ENCODE data around the gene GLYATL3. TPM values are rescaled to one million over a fixed set of nuclear protein-coding genes. Genes with fewer than 3 reads are reported as not detected.
A peak's percentile ranks its signal among the peaks of the same experiment; 100 is the strongest.

Gene GLYATL3
- total RNA-seq, 1 experiment from 2014 or later = not detected

DNA sequence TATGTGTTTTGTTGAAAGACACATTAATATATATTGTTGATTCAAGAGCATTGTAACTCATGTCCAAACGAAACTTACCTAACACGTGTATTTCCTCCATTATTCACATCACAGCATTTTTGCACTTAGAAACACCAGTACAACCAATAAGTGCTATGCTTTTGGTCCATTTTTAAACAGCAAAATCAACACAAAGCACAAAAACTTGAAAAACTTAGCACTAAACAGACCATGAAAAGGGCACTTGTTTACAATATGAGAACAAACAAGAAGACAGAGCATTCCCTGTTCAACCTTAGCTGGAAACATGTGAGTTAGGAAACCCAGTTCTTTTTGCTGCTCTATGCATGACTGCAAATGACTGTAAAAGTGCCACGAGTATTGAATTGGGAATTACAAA, 9.6 kb downstream of the GLYATL3 start:
- in situ Hi-C loops (cut with HindIII; ENCODE audit: low sequenced_read_pairs) = no loop called here
- no peak for DNase-seq (ENCODE audit: low spot score)

DNA sequence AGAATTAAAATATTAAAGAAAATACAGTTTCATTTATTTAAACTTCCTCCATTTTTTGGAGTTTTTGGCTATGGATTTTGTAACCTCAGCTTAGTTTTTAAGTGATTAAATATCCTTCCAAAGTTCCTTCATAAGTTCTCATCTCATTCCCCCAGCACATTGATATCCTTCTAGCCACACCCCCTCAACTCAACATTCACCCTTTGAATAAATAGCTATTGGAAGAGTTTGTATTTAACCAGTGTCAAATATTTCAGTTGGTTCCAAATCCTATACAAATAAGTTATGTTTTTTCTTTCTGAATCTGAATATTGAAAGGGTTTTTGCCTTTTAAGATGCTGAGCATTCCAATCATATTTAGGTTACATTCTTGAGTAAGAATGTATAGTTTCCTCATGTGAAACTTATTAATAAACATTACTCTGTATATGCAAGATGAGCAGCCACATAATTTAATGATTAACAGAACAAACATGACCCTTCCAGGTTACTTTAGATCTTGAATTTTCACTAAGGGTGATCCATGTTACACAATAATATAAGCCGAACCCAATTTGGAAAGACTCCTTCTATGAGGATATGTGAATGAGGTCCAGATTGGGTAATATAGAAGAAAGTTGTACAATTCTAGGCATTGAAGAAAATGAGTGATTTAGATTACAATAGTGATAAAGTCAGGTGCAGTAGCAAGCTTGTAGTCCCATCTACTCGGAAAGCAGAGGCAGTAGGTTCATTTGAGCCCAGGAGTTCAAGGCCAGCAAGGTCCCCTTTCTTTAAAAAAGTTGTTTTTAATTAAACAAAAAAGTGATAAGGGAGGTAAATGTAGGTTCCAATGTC, 13.6 kb downstream of the GLYATL3 start:
- no peak for DNase-seq (ENCODE audit: low spot score)
- in situ Hi-C loops (cut with HindIII; ENCODE audit: low sequenced_read_pairs) = no loop called here

DNA sequence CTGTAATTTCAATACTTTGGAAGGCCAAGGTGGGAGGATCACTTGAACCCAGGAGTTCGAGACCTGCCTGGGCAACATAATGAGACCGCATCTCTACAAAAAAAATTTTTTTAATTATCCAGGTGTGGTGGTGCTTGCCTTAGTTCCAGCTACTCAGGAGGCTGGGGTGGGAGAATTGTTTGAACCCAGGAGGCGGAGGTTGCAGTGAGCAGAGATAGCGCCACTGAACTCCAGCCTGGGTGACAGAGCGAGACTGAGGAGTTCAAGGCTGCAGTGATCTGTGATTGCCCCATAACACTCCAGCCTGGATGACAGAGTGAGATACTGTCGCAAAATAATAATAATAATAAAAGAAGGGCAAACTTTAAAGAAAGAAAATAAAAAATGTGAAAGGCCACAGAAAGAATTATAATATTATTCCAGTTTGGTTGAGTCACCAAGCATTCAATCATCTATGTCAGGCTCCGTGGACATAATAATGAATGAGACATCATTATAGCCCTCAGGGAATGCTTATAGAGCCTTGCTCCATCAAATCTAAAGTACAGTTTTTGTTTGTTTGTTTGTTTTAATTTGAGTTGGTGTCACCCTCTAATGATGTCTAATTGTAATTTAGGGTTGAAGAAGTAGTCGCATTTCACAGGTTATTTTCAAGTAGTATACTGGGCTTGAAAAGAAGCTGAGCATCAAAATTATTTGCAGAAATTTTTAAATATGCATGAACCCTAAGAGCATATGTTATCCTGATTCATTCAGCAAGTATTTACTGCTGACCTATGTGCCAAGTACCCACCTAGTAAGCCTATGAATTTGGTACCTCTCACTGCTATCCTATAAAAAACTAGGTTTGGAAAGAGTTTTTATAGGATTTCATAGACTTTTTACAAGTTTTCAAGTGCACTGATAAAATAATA, 15.1 kb downstream of the GLYATL3 start:
- in situ Hi-C loops (cut with HindIII; ENCODE audit: low sequenced_read_pairs) = no loop called here
- no peak for DNase-seq (ENCODE audit: low spot score)

DNA sequence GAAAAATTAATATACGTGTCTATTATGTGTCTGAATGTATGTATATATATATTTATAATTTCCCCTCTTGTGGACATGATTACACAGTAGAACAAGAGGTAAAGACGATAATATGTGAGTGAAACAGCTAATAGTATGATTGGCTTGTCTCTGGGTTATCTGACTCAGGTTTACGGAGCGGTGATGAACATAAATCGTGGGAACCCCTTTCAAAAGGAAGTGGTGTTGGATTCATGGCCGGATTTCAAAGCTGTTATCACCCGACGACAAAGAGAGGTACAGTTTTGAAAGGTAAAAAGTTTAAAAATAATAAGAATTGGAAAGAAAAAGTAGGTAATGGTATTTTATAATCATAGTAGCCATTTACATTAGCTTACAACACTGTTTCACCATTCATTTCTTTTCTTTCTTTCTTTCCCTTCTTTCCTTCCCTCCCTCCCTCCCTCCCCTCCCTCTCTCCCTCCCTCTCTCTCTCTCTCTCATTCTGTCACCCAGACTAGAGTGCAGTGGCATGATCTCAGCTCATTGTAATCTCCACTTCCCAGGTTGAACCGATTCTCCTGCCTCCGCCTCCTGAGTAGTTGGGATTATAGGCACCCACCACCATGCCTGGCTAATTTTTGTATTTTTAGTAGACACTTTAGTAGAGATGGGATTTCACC, 15.9 kb downstream of the GLYATL3 start:
- no peak for DNase-seq (ENCODE audit: low spot score)
- in situ Hi-C loops (cut with HindIII; ENCODE audit: low sequenced_read_pairs) = no loop called here

DNA sequence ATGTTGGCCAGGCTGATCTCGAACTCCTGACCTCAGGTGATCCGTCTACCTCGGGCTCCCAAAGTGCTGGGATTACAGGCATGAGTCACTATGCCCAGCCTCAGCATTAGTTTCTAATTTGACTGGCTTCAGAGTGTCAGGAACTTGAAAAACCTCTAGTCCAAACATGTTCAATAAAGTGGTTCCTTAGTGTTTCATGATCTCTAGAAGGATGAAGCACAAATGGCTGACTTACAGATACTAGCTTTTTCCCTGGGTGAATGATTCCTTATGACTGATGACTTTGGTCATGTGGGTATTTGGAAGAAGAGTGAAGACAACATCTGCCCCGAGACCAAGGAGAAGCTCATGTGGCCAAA, 16.4 kb downstream of the GLYATL3 start:
- no peak for DNase-seq (ENCODE audit: low spot score)
- in situ Hi-C loops (cut with HindIII; ENCODE audit: low sequenced_read_pairs) = no loop called here

DNA sequence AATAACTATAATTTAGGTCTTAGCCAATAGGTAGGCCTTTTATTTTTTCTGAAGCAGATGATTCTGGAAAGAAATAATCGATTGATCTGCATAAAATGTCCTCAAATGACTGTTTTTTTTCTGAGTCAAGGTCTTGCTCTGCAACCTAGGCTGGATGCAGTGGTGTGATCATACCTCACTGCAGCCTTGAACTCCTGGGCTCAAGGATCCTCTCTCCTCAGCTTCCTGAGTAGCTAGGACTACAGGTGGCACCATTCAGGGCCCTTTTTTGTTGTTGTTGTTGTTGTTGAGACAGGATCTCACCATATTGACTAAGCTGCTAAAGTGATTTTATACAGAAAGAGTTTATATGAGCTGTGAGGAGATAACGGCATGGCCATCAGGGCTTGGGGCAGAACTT, 18.2 kb downstream of the GLYATL3 start:
- in situ Hi-C loops (cut with HindIII; ENCODE audit: low sequenced_read_pairs) = no loop called here
- DNase-seq (ENCODE audit: low spot score) = no peak

DNA sequence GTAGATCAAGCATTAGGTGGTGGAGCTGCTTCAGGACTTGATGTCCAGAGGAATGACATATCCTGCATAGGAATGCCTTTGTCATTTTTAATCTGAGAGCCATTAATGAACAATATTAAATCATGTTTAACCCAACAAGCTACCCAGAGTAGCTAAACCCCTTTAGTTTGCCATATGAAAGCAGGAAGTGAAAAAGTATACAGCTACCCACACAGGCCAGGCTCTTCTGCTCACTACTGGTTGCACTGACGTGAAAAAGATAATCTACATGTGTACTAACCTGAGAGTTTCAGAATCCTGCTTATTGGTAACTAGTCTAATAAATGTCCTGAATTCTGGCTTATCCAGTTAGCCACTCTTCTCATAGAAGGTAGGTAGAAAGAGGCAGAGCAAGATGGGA, 19.9 kb downstream of the GLYATL3 start:
- in situ Hi-C loops (cut with HindIII; ENCODE audit: low sequenced_read_pairs) = no loop called here

DNA sequence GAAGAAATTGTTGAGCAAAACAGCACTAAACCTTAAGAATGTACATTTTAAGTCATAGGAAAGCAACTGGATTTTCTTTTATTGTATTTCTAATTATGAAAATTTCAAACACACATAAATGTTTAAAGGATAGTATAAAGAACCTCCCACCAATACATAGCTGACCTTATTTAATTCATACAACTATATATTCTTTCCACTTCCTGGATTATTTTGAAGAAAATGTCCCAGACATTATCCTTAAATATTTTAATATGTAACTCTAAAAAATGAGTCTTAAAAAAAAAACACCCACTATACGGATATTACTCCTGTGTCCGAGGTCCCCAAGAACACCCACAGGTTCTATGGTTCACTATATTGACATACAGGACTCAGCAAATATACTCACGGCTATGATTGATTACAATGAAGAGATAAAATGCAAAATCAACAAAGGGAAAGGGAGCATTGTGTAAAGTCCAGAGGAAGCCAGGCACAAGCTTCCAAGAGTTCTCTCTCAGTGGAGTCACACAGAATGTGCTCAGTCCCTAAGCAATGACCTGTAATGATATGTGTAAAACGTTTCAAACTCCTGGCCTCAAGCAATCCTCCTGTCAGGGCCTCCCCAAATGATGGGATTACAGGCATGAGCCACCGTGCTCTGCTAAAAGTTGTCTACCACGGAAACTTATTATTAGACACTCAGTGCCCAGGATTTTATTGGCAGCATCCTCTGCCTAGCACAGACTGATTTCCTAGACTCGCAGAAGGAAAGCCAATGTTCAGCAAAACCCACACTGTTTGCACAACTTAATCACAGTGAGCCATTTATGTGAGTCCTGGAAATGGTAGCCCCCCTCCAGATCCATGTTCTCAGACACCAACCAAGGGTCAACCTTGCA, 23.2 kb downstream of the GLYATL3 start:
- in situ Hi-C loops (cut with HindIII; ENCODE audit: low sequenced_read_pairs) = no loop called here
- DNase-seq (ENCODE audit: low spot score) = no peak

More for the DNA sequence above, 19.9 kb downstream of the GLYATL3 start:
- DNase-seq (ENCODE audit: low spot score) = no peak

DNA sequence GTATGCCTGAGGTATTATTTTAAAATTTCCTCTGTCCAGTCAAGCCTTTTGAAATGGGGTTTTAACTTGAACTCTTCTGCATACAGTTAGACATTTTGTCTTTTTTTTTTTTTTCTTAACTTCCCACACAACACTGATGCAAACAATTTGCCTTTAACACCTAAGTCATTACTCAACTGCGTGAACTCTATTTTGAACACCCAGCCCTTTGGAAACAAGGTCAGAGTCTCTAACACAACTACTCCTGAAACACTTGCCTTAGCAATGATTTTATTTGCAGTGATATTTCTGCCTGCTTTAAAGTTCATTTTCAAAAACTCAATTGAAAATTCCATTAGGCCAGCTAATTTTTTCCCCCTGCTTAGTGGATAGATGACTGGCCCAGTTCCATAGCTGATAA, 24.2 kb downstream of the GLYATL3 start:
- in situ Hi-C loops (cut with HindIII; ENCODE audit: low sequenced_read_pairs) = no loop called here
- no peak for DNase-seq (ENCODE audit: low spot score)

DNA sequence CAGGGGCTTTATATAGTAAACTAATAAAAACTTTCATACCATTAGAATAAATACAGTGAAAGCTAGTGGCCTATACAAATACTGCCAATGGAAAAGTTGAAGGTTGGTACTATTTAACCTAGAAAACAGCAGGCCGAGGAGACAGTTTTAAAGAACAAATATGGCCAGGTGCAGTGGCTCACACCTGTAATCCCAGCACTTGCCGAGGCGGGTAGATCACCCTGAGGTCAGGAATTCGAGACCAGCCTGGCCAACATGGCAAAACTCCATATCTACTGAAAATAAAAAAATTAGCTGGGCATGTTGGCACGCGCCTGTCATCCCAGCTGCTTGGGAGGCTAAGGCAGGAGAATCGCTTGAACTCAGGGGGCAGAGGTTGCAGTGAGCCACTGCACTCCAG, 24.8 kb downstream of the GLYATL3 start:
- DNase-seq (ENCODE audit: low spot score) = no peak
- in situ Hi-C loops (cut with HindIII; ENCODE audit: low sequenced_read_pairs) = no loop called here

DNA sequence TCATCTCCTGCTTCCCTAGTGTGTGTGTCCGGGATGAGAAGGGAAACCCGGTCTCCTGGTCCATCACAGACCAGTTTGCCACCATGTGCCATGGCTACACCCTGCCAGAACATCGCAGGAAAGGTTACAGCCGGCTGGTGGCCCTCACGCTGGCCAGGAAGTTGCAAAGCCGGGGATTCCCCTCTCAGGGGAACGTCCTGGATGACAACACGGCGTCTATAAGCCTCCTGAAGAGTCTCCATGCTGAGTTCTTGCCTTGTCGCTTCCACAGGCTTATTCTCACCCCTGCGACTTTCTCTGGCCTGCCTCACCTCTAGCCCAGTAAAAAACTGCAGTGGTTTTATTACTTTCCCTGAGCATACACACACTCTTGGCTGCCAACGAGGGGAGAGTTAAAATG, 26.9 kb downstream of the GLYATL3 start:
- in situ Hi-C loops (cut with HindIII; ENCODE audit: low sequenced_read_pairs) = no loop called here
- no peak for DNase-seq (ENCODE audit: low spot score)

DNA sequence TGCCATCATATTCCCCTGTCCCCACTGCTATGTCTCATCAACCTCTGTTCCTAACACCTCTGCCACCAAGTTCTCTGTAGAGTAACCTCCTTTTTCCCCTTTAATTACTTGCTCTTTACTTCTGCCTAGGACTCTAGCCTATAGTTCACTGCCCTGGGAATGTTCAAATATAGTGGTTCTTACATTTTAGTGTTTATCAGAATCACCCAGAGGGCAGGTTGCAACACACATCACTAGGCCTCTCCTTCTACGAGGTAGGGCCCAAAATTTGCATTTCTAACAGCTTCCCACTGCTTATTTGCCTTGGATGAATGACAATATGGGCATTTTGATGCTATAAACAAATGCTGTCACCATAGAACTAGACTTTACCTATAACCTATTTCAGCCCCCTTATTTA, 27.6 kb downstream of the GLYATL3 start:
- DNase-seq (ENCODE audit: low spot score) = no peak
- in situ Hi-C loops (cut with HindIII; ENCODE audit: low sequenced_read_pairs) = no loop called here

DNA sequence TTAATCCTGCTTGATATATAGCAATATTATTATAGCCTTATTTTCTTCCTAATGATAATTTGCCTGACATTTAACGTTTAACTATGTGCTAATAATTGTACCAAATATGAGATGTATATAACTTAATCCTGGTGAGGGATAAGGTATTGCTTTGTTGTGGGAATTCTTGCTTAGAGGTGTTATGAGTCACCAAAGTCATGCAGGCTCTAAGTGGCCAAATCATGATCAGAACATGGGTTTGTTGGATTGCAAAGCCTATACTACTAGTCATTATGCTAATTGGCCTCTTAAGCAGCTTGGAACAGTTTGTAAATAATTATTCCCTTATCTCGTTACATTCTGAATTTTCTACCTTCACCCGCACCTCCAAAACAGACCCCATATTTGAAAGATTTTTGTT, 28.8 kb downstream of the GLYATL3 start:
- no peak for DNase-seq (ENCODE audit: low spot score)
- in situ Hi-C loops (cut with HindIII; ENCODE audit: low sequenced_read_pairs) = no loop called here

DNA sequence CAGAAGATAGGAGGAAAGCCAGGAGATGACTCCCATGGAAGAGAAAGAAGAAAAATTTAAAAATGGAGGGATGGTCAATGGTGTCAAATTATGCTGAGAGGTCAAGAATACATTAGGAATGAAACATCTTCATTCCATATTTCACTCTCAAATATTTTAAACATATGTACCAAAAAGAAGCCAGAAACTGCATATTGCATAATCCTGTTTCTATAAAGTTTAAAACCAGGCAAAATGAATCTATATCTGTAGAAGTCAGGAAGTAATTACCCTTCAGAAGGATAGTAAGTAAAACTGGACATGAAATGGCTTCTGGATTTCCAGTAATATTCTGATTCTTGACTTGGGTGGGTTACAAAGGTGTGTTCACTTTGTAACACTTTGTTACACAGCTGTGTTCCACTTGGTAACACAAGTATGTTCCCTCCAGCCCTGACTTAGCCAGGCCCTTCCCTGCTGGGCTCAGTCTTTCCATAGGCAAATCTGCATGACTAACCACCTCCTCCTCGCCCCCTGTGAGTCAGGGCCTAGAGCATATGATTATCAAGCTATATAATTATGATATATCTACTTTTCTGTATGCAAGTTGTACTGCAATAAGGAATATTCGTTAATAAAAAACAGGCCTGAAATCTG, 30.5 kb downstream of the GLYATL3 start:
- DNase-seq (ENCODE audit: low spot score) = no peak
- in situ Hi-C loops (cut with HindIII; ENCODE audit: low sequenced_read_pairs) = no loop called here

DNA sequence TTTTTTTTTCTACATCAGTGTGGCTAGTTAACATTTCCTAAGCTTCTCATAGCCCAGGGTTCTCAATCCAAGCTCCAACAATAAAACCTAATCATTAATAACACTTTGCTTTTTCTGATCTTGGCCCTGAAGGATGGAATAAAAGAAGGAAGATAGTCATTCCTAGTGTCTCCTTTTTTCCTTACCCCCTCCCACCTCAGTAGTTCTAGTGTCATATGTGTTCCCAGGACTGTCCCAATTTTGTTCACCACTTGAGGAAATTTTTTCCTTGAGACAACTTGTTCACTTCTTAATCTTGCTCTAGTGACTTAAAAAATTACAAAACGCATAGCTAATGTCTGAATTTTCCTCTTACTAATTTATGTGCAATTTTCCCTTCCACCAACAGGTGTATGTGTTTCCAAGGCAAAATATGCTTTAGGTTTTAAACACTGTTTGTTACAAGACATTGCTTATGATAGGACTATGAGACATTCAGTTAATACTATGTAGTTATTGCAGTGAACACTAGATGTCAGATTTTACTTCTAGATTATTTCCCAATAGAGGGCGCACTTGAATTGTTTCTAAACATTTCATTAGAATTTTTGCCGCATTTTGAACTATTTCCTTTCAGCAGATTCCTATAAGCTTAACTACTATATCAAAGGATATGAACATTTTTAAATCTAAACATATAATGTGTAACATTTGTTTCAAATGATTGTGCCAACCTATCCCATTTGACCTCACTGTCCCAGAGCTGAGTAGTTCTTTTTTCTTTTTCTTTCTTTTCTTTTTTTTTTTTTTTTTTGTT, 32.2 kb downstream of the GLYATL3 start:
- DNase-seq (ENCODE audit: low spot score) = peak; percentile 57
- in situ Hi-C loops (cut with HindIII; ENCODE audit: low sequenced_read_pairs) = no loop called here

DNA sequence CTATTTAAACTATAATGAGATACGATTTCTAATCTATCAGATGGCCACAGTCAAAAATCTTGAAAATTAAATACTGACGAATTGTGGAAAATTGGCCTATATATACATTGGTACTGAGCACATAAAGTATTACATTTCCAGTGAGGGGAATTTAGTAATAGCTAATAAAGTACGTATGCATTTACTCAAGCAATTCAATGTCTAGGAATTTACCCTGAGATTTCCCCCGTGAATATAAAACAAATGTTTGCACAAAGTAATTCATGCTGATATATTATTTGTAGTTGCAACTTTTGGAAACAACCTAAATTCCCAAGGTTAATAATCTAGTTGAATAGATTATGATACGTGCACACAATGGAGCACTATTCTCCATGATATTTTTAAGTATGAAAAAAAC, 36.1 kb downstream of the GLYATL3 start:
- no peak for DNase-seq (ENCODE audit: low spot score)
- in situ Hi-C loops (cut with HindIII; ENCODE audit: low sequenced_read_pairs) = no loop called here

DNA sequence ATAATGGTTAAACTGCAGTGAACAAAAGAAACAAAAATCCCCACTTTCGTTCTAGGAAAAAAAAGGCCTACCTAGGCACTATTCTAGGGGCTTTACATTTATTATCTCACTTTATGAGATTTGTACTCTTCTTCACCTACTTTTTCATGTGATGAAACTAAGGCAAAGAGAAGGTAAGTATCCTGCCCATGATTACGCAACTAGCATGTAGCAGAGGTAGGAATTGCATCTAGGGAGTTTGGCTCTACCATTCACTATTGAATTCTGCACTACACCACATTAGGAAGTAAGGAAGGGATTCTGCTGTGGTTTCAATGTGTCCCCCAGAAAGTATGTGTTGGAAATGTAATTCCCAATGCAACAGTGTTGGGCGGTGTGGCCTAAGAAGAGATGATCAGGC, 39.4 kb downstream of the GLYATL3 start:
- no peak for DNase-seq (ENCODE audit: low spot score)
- in situ Hi-C loops (cut with HindIII; ENCODE audit: low sequenced_read_pairs) = no loop called here

DNA sequence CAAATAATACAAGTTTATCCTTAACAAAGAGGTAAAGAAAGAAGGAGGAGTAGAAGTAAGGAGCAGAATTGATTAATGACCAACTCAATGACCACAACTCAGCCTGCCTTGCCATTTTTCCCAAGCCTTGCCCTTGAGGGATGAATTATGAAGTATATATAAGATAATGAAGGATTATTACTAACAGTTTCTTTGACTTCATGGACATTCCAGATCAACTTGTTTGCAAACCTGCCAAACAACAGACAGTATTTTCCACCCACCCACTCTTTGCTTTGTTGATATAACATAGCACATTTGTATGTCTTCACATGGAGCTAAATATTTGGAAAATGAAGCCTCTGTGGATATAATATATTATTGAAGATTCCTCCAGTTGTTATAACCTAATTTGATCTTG, 40.9 kb downstream of the GLYATL3 start:
- in situ Hi-C loops (cut with HindIII; ENCODE audit: low sequenced_read_pairs) = no loop called here
- DNase-seq (ENCODE audit: low spot score) = no peak

Measured in G401 (cell line).